ENCODE results near the gene DOCK8. TPM values are rescaled to one million over a fixed set of nuclear protein-coding genes. Genes with fewer than 3 reads are reported as not detected.

Gene DOCK8
- total RNA-seq, 2 experiments from 2014 or later: 59.0 to 145 TPM

GRCh38 chr9:450057-450456 lies 235.4 kb downstream of the DOCK8 start:
- TF ChIP-seq EZH2phosphoT487 (IDR thresholded peaks at IDR 0.05; ENCODE audit: borderline replicate concordance, low read depth, low read length) (no peak), CTCF (conservative IDR thresholded peaks at IDR 0.05; ENCODE audit: low read length) (no peak)
- Histone ChIP-seq H3K4me2 (ENCODE audit: low read length) (no peak overlapping the region), H2AFZ (ENCODE audit: low read length) (no peak overlapping the region), H3K4me1 (ENCODE audit: insufficient read depth, low read length, poor library complexity, severe bottlenecking) (no peaks in the 10 kb centered on the region), H3K9me2 (ENCODE audit: insufficient read depth, low read length) (no peaks in the 10 kb centered on the region), H3K4me3 (ENCODE audit: low read depth, low read length, poor library complexity, severe bottlenecking) (no peak overlapping the region), H3K36me3 (ENCODE audit: insufficient read depth, low read length) (peaks cover 73% of the 10 kb centered on the region), H3K9me3 (ENCODE audit: low read length) (no peaks in the 10 kb centered on the region), H3K27ac (ENCODE audit: low read depth, low read length, poor library complexity, severe bottlenecking) (no peak overlapping the region), H3K79me2 (ENCODE audit: insufficient read depth, low read depth, low read length) (no peaks in the 10 kb centered on the region), H4K20me1 (ENCODE audit: insufficient read depth, low read length) (no peaks in the 10 kb centered on the region)
- CTCF ChIA-PET (ENCODE audit: unreplicated experiment): no interaction called here
- DNase-seq (ENCODE audit: low spot score): no peak
- POLR2A ChIA-PET: no interaction called here
- intact Hi-C loops (cut with micrococcal nuclease; ENCODE audit: unreplicated experiment): no loop called here
- no TSS peak for BruUV-seq (replicated peaks)

GRCh38 chr9:450561-450960 lies 235.9 kb downstream of the DOCK8 start:
- H3K9me3 ChIP-seq (ENCODE audit: low read length): no peaks in the 10 kb centered on the region
- no peaks in the 10 kb centered on the region for H3K9me2 ChIP-seq (ENCODE audit: insufficient read depth, low read length)
- no peaks in the 10 kb centered on the region for H3K4me1 ChIP-seq (ENCODE audit: insufficient read depth, low read length, poor library complexity, severe bottlenecking)
- peaks cover 70% of the 10 kb centered on the region for H3K36me3 ChIP-seq (ENCODE audit: insufficient read depth, low read length)
- ChIA-PET CTCF (ENCODE audit: unreplicated experiment) (no interaction called here), POLR2A (no interaction called here)
- H3K4me3 ChIP-seq (ENCODE audit: low read depth, low read length, poor library complexity, severe bottlenecking): no peak overlapping the region
- BruUV-seq (replicated peaks): no TSS peak
- H3K27ac ChIP-seq (ENCODE audit: low read depth, low read length, poor library complexity, severe bottlenecking): no peak overlapping the region
- H4K20me1 ChIP-seq (ENCODE audit: insufficient read depth, low read length): no peaks in the 10 kb centered on the region
- no peak overlapping the region for H2AFZ ChIP-seq (ENCODE audit: low read length)
- no peak overlapping the region for H3K4me2 ChIP-seq (ENCODE audit: low read length)
- intact Hi-C loops (cut with micrococcal nuclease; ENCODE audit: unreplicated experiment): no loop called here
- no peak for TF ChIP-seq CTCF (conservative IDR thresholded peaks at IDR 0.05; ENCODE audit: low read length)
- TF ChIP-seq EZH2phosphoT487 (IDR thresholded peaks at IDR 0.05; ENCODE audit: borderline replicate concordance, low read depth, low read length): no peak
- H3K79me2 ChIP-seq (ENCODE audit: insufficient read depth, low read depth, low read length): no peaks in the 10 kb centered on the region
- DNase-seq (ENCODE audit: low spot score): no peak

- no peaks in the 10 kb centered on the region for H3K9me2 ChIP-seq (ENCODE audit: insufficient read depth, low read length)
- no peak for DNase-seq (ENCODE audit: low spot score)
- H3K4me1 ChIP-seq (ENCODE audit: insufficient read depth, low read length, poor library complexity, severe bottlenecking): no peaks in the 10 kb centered on the region
- H2AFZ ChIP-seq (ENCODE audit: low read length): no peak overlapping the region
- H3K36me3 ChIP-seq (ENCODE audit: insufficient read depth, low read length): peaks cover 77% of the 10 kb centered on the region
- ChIA-PET CTCF (ENCODE audit: unreplicated experiment) (no interaction called here), POLR2A (no interaction called here)
- no peaks in the 10 kb centered on the region for H4K20me1 ChIP-seq (ENCODE audit: insufficient read depth, low read length)
- no peak for TF ChIP-seq CTCF (conservative IDR thresholded peaks at IDR 0.05; ENCODE audit: low read length)
- no peak for TF ChIP-seq EZH2phosphoT487 (IDR thresholded peaks at IDR 0.05; ENCODE audit: borderline replicate concordance, low read depth, low read length)
- no peaks in the 10 kb centered on the region for H3K9me3 ChIP-seq (ENCODE audit: low read length)
- intact Hi-C loops (cut with micrococcal nuclease; ENCODE audit: unreplicated experiment): no loop called here
- H3K27ac ChIP-seq (ENCODE audit: low read depth, low read length, poor library complexity, severe bottlenecking): no peak overlapping the region
- no peak overlapping the region for H3K4me2 ChIP-seq (ENCODE audit: low read length)
- no peak overlapping the region for H3K4me3 ChIP-seq (ENCODE audit: low read depth, low read length, poor library complexity, severe bottlenecking)
- no peaks in the 10 kb centered on the region for H3K79me2 ChIP-seq (ENCODE audit: insufficient read depth, low read depth, low read length)
- BruUV-seq (replicated peaks): no TSS peak
These were observed 239.2 kb downstream of the DOCK8 start for GRCh38 chr9:453832-454231.
